OCI-LY1 (cell line): ENCODE results near the gene MFNG.

Source experiments
- H2AFZ ChIP-seq: fragments of 200-600 bp; sonication (generic), shearing (Covaris generic); 2 replicates; pipeline ENCODE4 v1.6.0; 2014; ENCODE audit warnings: antibody characterized with exemption, mild to moderate bottlenecking, low read length
- H3F3A ChIP-seq: fragments of 200-600 bp; sonication (generic), shearing (Covaris generic); 2 replicates; pipeline ENCODE4 v1.6.0; 2014; ENCODE audit warnings: mild to moderate bottlenecking, antibody characterized with exemption, low read length, moderate library complexity; ENCODE audit not compliant: insufficient read depth
- H3K27ac ChIP-seq: fragments of 200-600 bp; sonication (generic); 2 replicates; pipeline ENCODE4 v1.5.1; 2014; ENCODE audit warnings: low read length, mixed run types, mild to moderate bottlenecking, low read depth; ENCODE audit not compliant: poor library complexity, severe bottlenecking
- H3K27me3 ChIP-seq: fragments of 200-600 bp; sonication (generic); 2 replicates; pipeline ENCODE4 v1.6.0; 2014; ENCODE audit warnings: antibody characterized with exemption, mild to moderate bottlenecking, low read length, moderate library complexity; ENCODE audit not compliant: insufficient read depth
- H3K36me3 ChIP-seq: fragments of 200-600 bp; sonication (generic); 2 replicates; pipeline ENCODE4 v1.6.1; 2014; ENCODE audit warnings: mild to moderate bottlenecking, antibody characterized with exemption, low read length, moderate library complexity, mixed read lengths; ENCODE audit not compliant: insufficient read depth
- H3K4me1 ChIP-seq: fragments of 200-600 bp; sonication (generic); 2 replicates; pipeline ENCODE4 v1.5.1; 2014; ENCODE audit warnings: mild to moderate bottlenecking, low read length, moderate library complexity; ENCODE audit not compliant: insufficient read depth, severe bottlenecking
- H3K4me2 ChIP-seq: fragments of 200-600 bp; sonication (generic), shearing (Covaris generic); 2 replicates; pipeline ENCODE4 v1.6.1; 2014; ENCODE audit warnings: low read length
- H3K4me3 ChIP-seq: fragments of 200-600 bp; sonication (generic); 2 replicates; pipeline ENCODE4 v1.5.1; 2014; ENCODE audit warnings: low read length, low read depth, mild to moderate bottlenecking, mixed read lengths; ENCODE audit not compliant: poor library complexity, severe bottlenecking
- H3K79me2 ChIP-seq: fragments of 200-600 bp; shearing (Covaris generic); 2 replicates; pipeline ENCODE4 v1.6.1; 2016; ENCODE audit warnings: mixed run types, low read length, mixed read lengths; ENCODE audit not compliant: insufficient read depth
- H3K9ac ChIP-seq: fragments of 200-600 bp; sonication (generic), shearing (Covaris generic); 2 replicates; pipeline ENCODE4 v1.6.1; 2014; ENCODE audit warnings: mild to moderate bottlenecking, low read length, mixed read lengths
- H3K9me2 ChIP-seq: fragments of 200-600 bp; sonication (generic), shearing (Covaris generic); 2 replicates; pipeline ENCODE4 v1.6.1; 2014; ENCODE audit warnings: low read depth, mild to moderate bottlenecking, low read length, mixed read lengths
- H3K9me3 ChIP-seq: fragments of 200-600 bp; shearing (Covaris generic); 2 replicates; pipeline ENCODE4 v1.6.1; 2014; ENCODE audit warnings: low read length, mixed read lengths
- H4K20me1 ChIP-seq: fragments of 200-600 bp; sonication (generic), shearing (Covaris generic); 2 replicates; pipeline ENCODE4 v1.6.0; 2016; ENCODE audit warnings: mild to moderate bottlenecking, low read length; ENCODE audit not compliant: insufficient read depth
- EZH2 ChIP-seq: fragments of 200-600 bp; sonication (generic), shearing (Covaris generic); IDR thresholded peaks from 2 replicates; pipeline ENCODE4 v1.8.0; 2017; ENCODE audit warnings: borderline replicate concordance, mixed run types, mild to moderate bottlenecking, antibody characterized with exemption, low read length, moderate library complexity, mixed read lengths
- TF ChIP-seq, protein P1 (sequence below): fragments of 200-600 bp; sonication (generic), shearing (Covaris generic); IDR thresholded peaks from 2 replicates; pipeline ENCODE4 v1.5.1; 2017; ENCODE audit warnings: mild to moderate bottlenecking, antibody characterized with exemption, low read length, moderate library complexity, mixed read lengths

The MFNG gene

DNA sequence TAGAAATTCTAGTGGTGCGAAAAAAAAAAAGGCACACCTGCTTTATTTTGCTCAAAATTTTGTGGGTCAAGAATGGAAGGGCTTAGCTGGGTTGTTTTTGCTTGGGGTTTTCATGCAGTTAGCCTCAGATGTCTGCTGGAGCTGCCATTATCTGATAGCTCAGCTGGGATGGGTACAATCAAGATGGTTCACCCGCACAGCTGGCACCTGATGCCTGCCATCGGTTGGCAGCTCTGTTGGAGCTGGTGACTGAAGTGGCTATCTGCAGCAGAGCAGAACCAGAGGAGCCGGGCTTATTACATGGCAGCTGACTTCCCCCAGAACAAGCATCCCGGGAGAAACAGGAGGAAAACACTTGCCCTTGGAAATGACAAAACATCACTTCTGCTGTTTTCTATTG is 46.8 kb downstream of the MFNG start:
- H3K9ac ChIP-seq = no peak overlapping the region
- no peak overlapping the region for H2AFZ ChIP-seq
- no peak overlapping the region for H3K4me3 ChIP-seq
- TF ChIP-seq EZH2 = no peak
- TF ChIP-seq, protein P1, sequence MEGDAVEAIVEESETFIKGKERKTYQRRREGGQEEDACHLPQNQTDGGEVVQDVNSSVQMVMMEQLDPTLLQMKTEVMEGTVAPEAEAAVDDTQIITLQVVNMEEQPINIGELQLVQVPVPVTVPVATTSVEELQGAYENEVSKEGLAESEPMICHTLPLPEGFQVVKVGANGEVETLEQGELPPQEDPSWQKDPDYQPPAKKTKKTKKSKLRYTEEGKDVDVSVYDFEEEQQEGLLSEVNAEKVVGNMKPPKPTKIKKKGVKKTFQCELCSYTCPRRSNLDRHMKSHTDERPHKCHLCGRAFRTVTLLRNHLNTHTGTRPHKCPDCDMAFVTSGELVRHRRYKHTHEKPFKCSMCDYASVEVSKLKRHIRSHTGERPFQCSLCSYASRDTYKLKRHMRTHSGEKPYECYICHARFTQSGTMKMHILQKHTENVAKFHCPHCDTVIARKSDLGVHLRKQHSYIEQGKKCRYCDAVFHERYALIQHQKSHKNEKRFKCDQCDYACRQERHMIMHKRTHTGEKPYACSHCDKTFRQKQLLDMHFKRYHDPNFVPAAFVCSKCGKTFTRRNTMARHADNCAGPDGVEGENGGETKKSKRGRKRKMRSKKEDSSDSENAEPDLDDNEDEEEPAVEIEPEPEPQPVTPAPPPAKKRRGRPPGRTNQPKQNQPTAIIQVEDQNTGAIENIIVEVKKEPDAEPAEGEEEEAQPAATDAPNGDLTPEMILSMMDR = no peak
- no peak overlapping the region for H3K27ac ChIP-seq
- H3K36me3 ChIP-seq = no peaks in the 10 kb centered on the region; the same call in 1 of the 2 replicates
- peaks cover 21% of the 10 kb centered on the region; the same call in 1 of the 2 replicates for H3K27me3 ChIP-seq
- H3K4me1 ChIP-seq = no peaks in the 10 kb centered on the region
- no peaks in the 10 kb centered on the region for H3K79me2 ChIP-seq
- H4K20me1 ChIP-seq = no peaks in the 10 kb centered on the region
- no peaks in the 10 kb centered on the region; the same call in 1 of the 2 replicates for H3K9me3 ChIP-seq
- H3F3A ChIP-seq = no peaks in the 10 kb centered on the region
- no peak overlapping the region for H3K4me2 ChIP-seq
- H3K9me2 ChIP-seq = no peaks in the 10 kb centered on the region

- H2AFZ ChIP-seq = no peak overlapping the region
- H3K79me2 ChIP-seq = no peaks in the 10 kb centered on the region
- TF ChIP-seq, protein P1 = no peak
- TF ChIP-seq EZH2 = no peak
These were observed 50.1 kb downstream of the MFNG start for GRCh38 chr22:37435970-37436603.

GRCh38 chr22:37433786-37434185 is 52.4 kb downstream of the MFNG start:
- Histone ChIP-seq H3K4me1 (no peaks in the 10 kb centered on the region), H3K9me2 (no peaks in the 10 kb centered on the region), H3K79me2 (no peaks in the 10 kb centered on the region), H3K4me2 (no peak overlapping the region), H2AFZ (no peak overlapping the region), H3K9me3 (no peaks in the 10 kb centered on the region), H3K4me3 (no peak overlapping the region), H3K27me3 (no peaks in the 10 kb centered on the region; the same call in 1 of the 2 replicates), H3K27ac (no peak overlapping the region), H3F3A (no peaks in the 10 kb centered on the region), H3K9ac (no peak overlapping the region), H4K20me1 (no peaks in the 10 kb centered on the region), H3K36me3 (no peaks in the 10 kb centered on the region)
- no peak for TF ChIP-seq EZH2
- TF ChIP-seq, protein P1 = no peak

More at GRCh38 chr22:37435970-37436603, 50.1 kb downstream of the MFNG start:
- no peaks in the 10 kb centered on the region for H4K20me1 ChIP-seq
- peaks cover 11% of the 10 kb centered on the region; the same call in 1 of the 2 replicates for H3K27me3 ChIP-seq
- H3K36me3 ChIP-seq = no peaks in the 10 kb centered on the region; the same call in 1 of the 2 replicates
- H3F3A ChIP-seq = no peaks in the 10 kb centered on the region
- H3K9me3 ChIP-seq = no peaks in the 10 kb centered on the region; the same call in 1 of the 2 replicates
- H3K27ac ChIP-seq = no peak overlapping the region
- no peaks in the 10 kb centered on the region for H3K4me1 ChIP-seq
- no peaks in the 10 kb centered on the region for H3K9me2 ChIP-seq
- no peak overlapping the region for H3K4me2 ChIP-seq
- no peak overlapping the region for H3K4me3 ChIP-seq
- no peak overlapping the region for H3K9ac ChIP-seq
